CD1c-positive myeloid dendritic cell (primary cell): ENCODE data around the gene WDR45B.
"Not testable (repeated sequence)": the region's sequence is repeated elsewhere in the genome, so short reads cannot be mapped to it uniquely, and the experiment has no call there.

ENCODE experiments used
- DNase-seq: peaks from one replicate; pipeline ENCODE4 v3.0.0-alpha.2; 2016; ENCODE audit errors: extremely low spot score

Gene WDR45B

GRCh38 chr17:82585935-82586575 is 62.2 kb downstream of the WDR45B start:
- DNase-seq: not testable (repeated sequence)

GRCh38 chr17:82583720-82584234 is 64.5 kb downstream of the WDR45B start:
- DNase-seq: peak; percentile 81

GRCh38 chr17:82582709-82583108 is 65.5 kb downstream of the WDR45B start:
- no peak for DNase-seq

- peak; percentile 75 for DNase-seq
Observed at GRCh38 chr17:82582213-82582612, 66.0 kb downstream of the WDR45B start.

- DNase-seq: peak; percentile 18
Observed at GRCh38 chr17:82579969-82580368, 68.3 kb downstream of the WDR45B start.

GRCh38 chr17:82577300-82577699 is 70.9 kb downstream of the WDR45B start:
- DNase-seq: no peak

- DNase-seq: not testable (repeated sequence)
Observed at GRCh38 chr17:82575581-82576221, 72.5 kb downstream of the WDR45B start.

- no peak for DNase-seq
Observed at GRCh38 chr17:82574041-82574440, 74.2 kb downstream of the WDR45B start.

- DNase-seq: no peak
Observed at GRCh38 chr17:82571855-82572254, 76.4 kb downstream of the WDR45B start.

- no peak for DNase-seq
Observed at GRCh38 chr17:82570277-82570676, 78.0 kb downstream of the WDR45B start.

GRCh38 chr17:82569621-82570020 is 78.6 kb downstream of the WDR45B start:
- no peak for DNase-seq

- DNase-seq: no peak
Observed at GRCh38 chr17:82568997-82569393, 79.2 kb downstream of the WDR45B start.

GRCh38 chr17:82567286-82567685 is 81.0 kb downstream of the WDR45B start:
- no peak for DNase-seq

GRCh38 chr17:82566129-82566960 is 81.9 kb downstream of the WDR45B start:
- no peak for DNase-seq

GRCh38 chr17:82565551-82565950 is 82.7 kb downstream of the WDR45B start:
- DNase-seq: no peak
